ENCODE data around the gene CIB4. TPM values are rescaled to one million over a fixed set of nuclear protein-coding genes. Genes with fewer than 3 reads are reported as not detected.

CIB4 gene
- total and polyA plus RNA-seq, 9 of the 15 experiments (the other 6 are each of a cell fraction or from before 2014, with no cell fraction given) = not detected

DNA sequence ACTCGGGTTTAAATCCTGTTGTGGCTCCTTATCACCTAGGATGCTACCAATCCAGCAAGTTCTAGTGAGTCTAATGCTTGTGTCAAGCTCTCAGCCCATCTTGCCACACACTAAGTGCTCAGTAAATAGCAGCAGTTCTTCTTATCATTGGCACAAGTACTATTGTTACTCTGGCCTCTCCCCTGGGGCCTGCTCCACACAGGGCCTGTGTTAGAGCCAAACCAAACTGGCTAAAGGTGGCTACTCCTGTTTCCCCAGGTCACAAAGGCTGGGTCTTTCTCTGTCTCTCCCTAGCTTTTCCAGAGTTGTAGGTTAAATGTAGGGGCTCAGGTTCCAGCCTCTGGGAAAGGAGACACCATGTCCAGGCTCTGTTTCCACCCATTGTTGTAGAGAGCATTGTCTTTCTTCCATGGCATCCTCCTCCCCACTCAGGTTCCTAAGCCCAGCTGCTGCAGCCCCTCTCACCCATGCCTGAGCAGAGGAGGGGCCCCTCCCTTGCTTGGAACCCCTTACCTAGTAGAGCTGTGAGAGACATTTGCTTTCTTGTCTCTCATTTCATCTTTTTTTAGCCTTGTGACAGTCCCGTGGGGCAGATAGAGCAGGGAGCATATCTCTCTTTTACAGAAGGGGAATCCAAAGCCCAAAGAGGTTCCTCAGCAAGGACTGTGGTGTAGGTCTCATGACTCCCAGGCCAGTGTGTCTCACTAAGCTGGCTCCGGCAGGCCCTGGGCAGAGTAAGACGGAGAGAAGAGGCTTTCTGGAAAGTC is 106.9 kb downstream of the CIB4 start (continued):
- TF ChIP-seq, protein P1, sequence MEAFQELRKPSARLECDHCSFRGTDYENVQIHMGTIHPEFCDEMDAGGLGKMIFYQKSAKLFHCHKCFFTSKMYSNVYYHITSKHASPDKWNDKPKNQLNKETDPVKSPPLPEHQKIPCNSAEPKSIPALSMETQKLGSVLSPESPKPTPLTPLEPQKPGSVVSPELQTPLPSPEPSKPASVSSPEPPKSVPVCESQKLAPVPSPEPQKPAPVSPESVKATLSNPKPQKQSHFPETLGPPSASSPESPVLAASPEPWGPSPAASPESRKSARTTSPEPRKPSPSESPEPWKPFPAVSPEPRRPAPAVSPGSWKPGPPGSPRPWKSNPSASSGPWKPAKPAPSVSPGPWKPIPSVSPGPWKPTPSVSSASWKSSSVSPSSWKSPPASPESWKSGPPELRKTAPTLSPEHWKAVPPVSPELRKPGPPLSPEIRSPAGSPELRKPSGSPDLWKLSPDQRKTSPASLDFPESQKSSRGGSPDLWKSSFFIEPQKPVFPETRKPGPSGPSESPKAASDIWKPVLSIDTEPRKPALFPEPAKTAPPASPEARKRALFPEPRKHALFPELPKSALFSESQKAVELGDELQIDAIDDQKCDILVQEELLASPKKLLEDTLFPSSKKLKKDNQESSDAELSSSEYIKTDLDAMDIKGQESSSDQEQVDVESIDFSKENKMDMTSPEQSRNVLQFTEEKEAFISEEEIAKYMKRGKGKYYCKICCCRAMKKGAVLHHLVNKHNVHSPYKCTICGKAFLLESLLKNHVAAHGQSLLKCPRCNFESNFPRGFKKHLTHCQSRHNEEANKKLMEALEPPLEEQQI (IDR thresholded peaks at IDR 0.05) = no peak
- no peak for TF ChIP-seq KDM4B (IDR thresholded peaks at IDR 0.05; ENCODE audit: borderline replicate concordance in 2 of 2, low read depth in 1 of 2)
- TF ChIP-seq, protein P2, sequence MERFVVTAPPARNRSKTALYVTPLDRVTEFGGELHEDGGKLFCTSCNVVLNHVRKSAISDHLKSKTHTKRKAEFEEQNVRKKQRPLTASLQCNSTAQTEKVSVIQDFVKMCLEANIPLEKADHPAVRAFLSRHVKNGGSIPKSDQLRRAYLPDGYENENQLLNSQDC (CRISPR knock-in tag; IDR thresholded peaks at IDR 0.05) = no peak
- TF ChIP-seq E2F6 (IDR thresholded peaks at IDR 0.05; ENCODE audit: borderline replicate concordance in 1 of 2, extremely low read depth in 1 of 2, insufficient read depth in 1 of 2, insufficient read length in 1 of 2, low read depth in 1 of 2, low read length in 1 of 2, poor library complexity in 1 of 2, severe bottlenecking in 1 of 2) = no peak
- no peak for TF ChIP-seq EGR1 (conservative IDR thresholded peaks at IDR 0.05)
- peak; percentile 43 for TF ChIP-seq ZFX (CRISPR knock-in tag; IDR thresholded peaks at IDR 0.05)
- TF ChIP-seq, protein P3, sequence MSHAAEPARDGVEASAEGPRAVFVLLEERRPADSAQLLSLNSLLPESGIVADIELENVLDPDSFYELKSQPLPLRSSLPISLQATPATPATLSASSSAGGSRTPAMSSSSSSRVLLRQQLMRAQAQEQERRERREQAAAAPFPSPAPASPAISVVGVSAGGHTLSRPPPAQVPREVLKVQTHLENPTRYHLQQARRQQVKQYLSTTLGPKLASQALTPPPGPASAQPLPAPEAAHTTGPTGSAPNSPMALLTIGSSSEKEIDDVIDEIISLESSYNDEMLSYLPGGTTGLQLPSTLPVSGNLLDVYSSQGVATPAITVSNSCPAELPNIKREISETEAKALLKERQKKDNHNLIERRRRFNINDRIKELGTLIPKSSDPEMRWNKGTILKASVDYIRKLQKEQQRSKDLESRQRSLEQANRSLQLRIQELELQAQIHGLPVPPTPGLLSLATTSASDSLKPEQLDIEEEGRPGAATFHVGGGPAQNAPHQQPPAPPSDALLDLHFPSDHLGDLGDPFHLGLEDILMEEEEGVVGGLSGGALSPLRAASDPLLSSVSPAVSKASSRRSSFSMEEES (CRISPR knock-in tag; IDR thresholded peaks at IDR 0.05) = peak; percentile 69
- TF ChIP-seq, protein P4, sequence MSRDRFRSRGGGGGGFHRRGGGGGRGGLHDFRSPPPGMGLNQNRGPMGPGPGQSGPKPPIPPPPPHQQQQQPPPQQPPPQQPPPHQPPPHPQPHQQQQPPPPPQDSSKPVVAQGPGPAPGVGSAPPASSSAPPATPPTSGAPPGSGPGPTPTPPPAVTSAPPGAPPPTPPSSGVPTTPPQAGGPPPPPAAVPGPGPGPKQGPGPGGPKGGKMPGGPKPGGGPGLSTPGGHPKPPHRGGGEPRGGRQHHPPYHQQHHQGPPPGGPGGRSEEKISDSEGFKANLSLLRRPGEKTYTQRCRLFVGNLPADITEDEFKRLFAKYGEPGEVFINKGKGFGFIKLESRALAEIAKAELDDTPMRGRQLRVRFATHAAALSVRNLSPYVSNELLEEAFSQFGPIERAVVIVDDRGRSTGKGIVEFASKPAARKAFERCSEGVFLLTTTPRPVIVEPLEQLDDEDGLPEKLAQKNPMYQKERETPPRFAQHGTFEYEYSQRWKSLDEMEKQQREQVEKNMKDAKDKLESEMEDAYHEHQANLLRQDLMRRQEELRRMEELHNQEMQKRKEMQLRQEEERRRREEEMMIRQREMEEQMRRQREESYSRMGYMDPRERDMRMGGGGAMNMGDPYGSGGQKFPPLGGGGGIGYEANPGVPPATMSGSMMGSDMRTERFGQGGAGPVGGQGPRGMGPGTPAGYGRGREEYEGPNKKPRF (IDR thresholded peaks at IDR 0.05; ENCODE audit: low read depth, low read length) = no peak
- TF ChIP-seq POLR2B (IDR thresholded peaks at IDR 0.05; ENCODE audit: low read depth, partially characterized antibody) = no peak
- TF ChIP-seq PPARD (CRISPR knock-in tag; IDR thresholded peaks at IDR 0.05) = no peak
- no peak for TF ChIP-seq EWSR1 (IDR thresholded peaks at IDR 0.05; ENCODE audit: borderline replicate concordance, low read depth, partially characterized antibody)
